Epithelial cell of proximal tubule (primary cell): Measurements from ENCODE around the gene XRCC4. TPM values are rescaled to one million over a fixed set of nuclear protein-coding genes. Genes with fewer than 3 reads are reported as not detected.
A peak's percentile ranks its signal among the peaks of the same experiment; 100 is the strongest.

ENCODE experiments used
- DNase-seq: peaks from one replicate; pipeline ENCODE4 v3.0.0-alpha.2; 2011; ENCODE audit warnings: low read depth
- H3K4me3 ChIP-seq: 2 replicates; pipeline ENCODE4 v1.5.1; 2011; ENCODE audit warnings: low read depth, mild to moderate bottlenecking, low read length
- CTCF ChIP-seq: conservative IDR thresholded peaks from 2 replicates; pipeline ENCODE4 v1.5.1; 2012; ENCODE audit warnings: low read depth, mild to moderate bottlenecking, low read length
- total RNA-seq: library from RNA; depleted of rRNA; stranded (reverse); fragments of >200 nt; gene quantifications from 2 replicates; pipeline ENCODE4 v1.2.3, GENCODE V29; 2015

XRCC4 gene
- total RNA-seq, 1 donor from 2014 or later, result 16.4 TPM

GRCh38 chr5:83090169-83090568 is 12.8 kb downstream of the XRCC4 start:
- no peak for TF ChIP-seq CTCF
- no peak overlapping the region for H3K4me3 ChIP-seq
- DNase-seq, result no peak

- TF ChIP-seq CTCF, result no peak
- no peak overlapping the region for H3K4me3 ChIP-seq
- no peak for DNase-seq
These were observed 15.3 kb downstream of the XRCC4 start for GRCh38 chr5:83092619-83093018.

DNA sequence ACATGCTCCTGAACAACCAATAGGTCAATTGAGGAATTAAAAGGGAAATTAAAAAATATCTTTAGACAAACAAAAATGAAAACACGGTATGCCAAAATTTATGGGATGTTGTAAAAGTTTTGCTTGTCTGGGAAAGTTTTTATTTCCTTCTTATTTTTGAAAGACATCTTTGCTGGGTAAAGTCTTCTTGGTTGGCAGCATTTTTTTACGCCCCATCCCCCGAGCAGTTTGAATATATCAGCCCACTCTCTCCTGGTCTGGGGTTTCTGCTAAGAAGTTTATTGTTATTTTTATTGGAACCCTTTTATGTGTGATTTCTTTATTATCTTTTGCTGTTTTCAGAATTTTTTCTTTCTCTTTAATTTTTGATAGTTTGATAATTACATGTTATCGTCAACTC is 16.3 kb downstream of the XRCC4 start:
- no peak overlapping the region for H3K4me3 ChIP-seq
- TF ChIP-seq CTCF, result no peak
- no peak for DNase-seq

- no peak overlapping the region for H3K4me3 ChIP-seq
- no peak for DNase-seq
- TF ChIP-seq CTCF, result no peak
These were observed 18.0 kb downstream of the XRCC4 start for GRCh38 chr5:83095163-83095956.

- DNase-seq, result peak; percentile 35
- no peak overlapping the region for H3K4me3 ChIP-seq
- no peak for TF ChIP-seq CTCF
These were observed 18.7 kb downstream of the XRCC4 start for GRCh38 chr5:83095957-83096539.

- H3K4me3 ChIP-seq, result no peak overlapping the region
- DNase-seq, result no peak
- TF ChIP-seq CTCF, result no peak
These were observed 19.5 kb downstream of the XRCC4 start for GRCh38 chr5:83096660-83097339.
